ENCODE results near the gene ACTR3C. TPM values are rescaled to one million over a fixed set of nuclear protein-coding genes. Genes with fewer than 3 reads are reported as not detected.
A peak's percentile ranks its signal among the peaks of the same experiment; 100 is the strongest.

ACTR3C gene
- polyA plus RNA-seq (ENCODE audit: low read depth in 6 of 6), result 1 to 10 TPM in 5 of 6 donors, not detected in 1; 1.3 to 7.6 (median 6.2) TPM

GRCh38 chr7:150322833-150323681, at the start of gene ACTR3C, which contains the start of gene LRRC61:
ACTR3C (minus strand) TSS chr7:150323545; CDS start chr7:150295296, 28,249 bp downstream.
LRRC61 (plus strand) TSS chr7:150323355; CDS start chr7:150336862, 13,507 bp downstream.
- Mint-ChIP-seq H3K27ac (peak within 1 kb of the TSS; percentile 91 to 98 (median 96)), H3K9me3 (no peaks in the 10 kb centered on the region), H3K4me3 (peak within 1 kb of the TSS; percentile 91 to 97 (median 96)), H3K4me1 (peaks cover 36 to 47% (median 46%) of the 10 kb centered on the region in 3 donors), H3K36me3 (no peaks in the 10 kb centered on the region), H3K27me3 (no peaks in the 10 kb centered on the region)
- ATAC-seq (ENCODE audit: low read depth in 2 of 2) (peak; percentile 63 to 68), DNase-seq (peak; percentile 52)

GRCh38 chr7:150372271-150373048, 49.1 kb upstream of the ACTR3C start:
- no peaks in the 10 kb centered on the region for H3K36me3 Mint-ChIP-seq
- peak overlapping the region in 3 of 6 donors; percentile 82 to 93 (median 92) for H3K27ac Mint-ChIP-seq
- H3K27me3 Mint-ChIP-seq, result no peaks in the 10 kb centered on the region
- peak overlapping the region in 1 of 8 donors; percentile 65 for H3K4me3 Mint-ChIP-seq
- DNase-seq, result no peak
- H3K4me1 Mint-ChIP-seq, result peaks cover 41 to 62% (median 59%) of the 10 kb centered on the region in 3 donors
- no peak for ATAC-seq (ENCODE audit: low read depth in 2 of 2)
- H3K9me3 Mint-ChIP-seq, result no peaks in the 10 kb centered on the region

GRCh38 chr7:150371996-150372270, 48.6 kb upstream of the ACTR3C start:
- H3K27ac Mint-ChIP-seq, result no peak overlapping the region
- peaks cover 36 to 63% (median 58%) of the 10 kb centered on the region in 3 donors for H3K4me1 Mint-ChIP-seq
- ATAC-seq (ENCODE audit: low read depth in 2 of 2) (no peak), DNase-seq (no peak)
- H3K36me3 Mint-ChIP-seq, result no peaks in the 10 kb centered on the region
- H3K9me3 Mint-ChIP-seq, result no peaks in the 10 kb centered on the region
- no peaks in the 10 kb centered on the region for H3K27me3 Mint-ChIP-seq
- H3K4me3 Mint-ChIP-seq, result no peak overlapping the region

GRCh38 chr7:150371131-150371995, 48.0 kb upstream of the ACTR3C start:
- H3K9me3 Mint-ChIP-seq, result no peaks in the 10 kb centered on the region
- peak overlapping the region in 3 of 6 donors; percentile 24 to 100 (median 69) for H3K27ac Mint-ChIP-seq
- peaks cover 31 to 62% (median 55%) of the 10 kb centered on the region in 3 donors for H3K4me1 Mint-ChIP-seq
- no peaks in the 10 kb centered on the region for H3K36me3 Mint-ChIP-seq
- H3K4me3 Mint-ChIP-seq, result peak overlapping the region in 1 of 8 donors; percentile 99
- ATAC-seq (ENCODE audit: low read depth in 2 of 2), result no peak
- H3K27me3 Mint-ChIP-seq, result no peaks in the 10 kb centered on the region
- DNase-seq, result no peak

- ATAC-seq (ENCODE audit: low read depth in 2 of 2) (no peak), DNase-seq (no peak)
- Mint-ChIP-seq H3K36me3 (no peaks in the 10 kb centered on the region), H3K4me3 (peak overlapping the region; percentile 12 to 99 (median 92)), H3K9me3 (no peaks in the 10 kb centered on the region), H3K4me1 (peaks cover 31 to 62% (median 55%) of the 10 kb centered on the region in 3 donors), H3K27ac (peak overlapping the region; percentile 49 to 100 (median 88)), H3K27me3 (no peaks in the 10 kb centered on the region)
Observed at GRCh38 chr7:150370612-150371071, 47.3 kb upstream of the ACTR3C start.

- no peaks in the 10 kb centered on the region for H3K36me3 Mint-ChIP-seq
- H3K27ac Mint-ChIP-seq, result peak overlapping the region; percentile 97 to 100 (median 99)
- DNase-seq (no peak), ATAC-seq (ENCODE audit: low read depth in 2 of 2) (no peak)
- H3K4me3 Mint-ChIP-seq, result peak overlapping the region; percentile 91 to 99 (median 96)
- H3K27me3 Mint-ChIP-seq, result no peaks in the 10 kb centered on the region
- peaks cover 32 to 69% (median 62%) of the 10 kb centered on the region in 3 donors for H3K4me1 Mint-ChIP-seq
- no peaks in the 10 kb centered on the region for H3K9me3 Mint-ChIP-seq
Observed at GRCh38 chr7:150369748-150370501, 46.6 kb upstream of the ACTR3C start.

- Mint-ChIP-seq H3K4me3 (peak overlapping the region; percentile 91 to 99 (median 96)), H3K4me1 (peaks cover 31 to 69% (median 59%) of the 10 kb centered on the region in 3 donors), H3K27ac (peak overlapping the region; percentile 97 to 100 (median 100)), H3K36me3 (no peaks in the 10 kb centered on the region), H3K9me3 (no peaks in the 10 kb centered on the region), H3K27me3 (no peaks in the 10 kb centered on the region)
- DNase-seq, result peak; percentile 70
- ATAC-seq (ENCODE audit: low read depth in 2 of 2), result peak; percentile 42 to 44
Observed at GRCh38 chr7:150368884-150369747, 45.8 kb upstream of the ACTR3C start.

GRCh38 chr7:150368096-150368883, 44.9 kb upstream of the ACTR3C start, which contains the start of gene REPIN1:
REPIN1 (plus strand) TSS chr7:150368822; CDS start chr7:150369712, 890 bp downstream.
- DNase-seq, result peak; percentile 85
- H3K36me3 Mint-ChIP-seq, result no peaks in the 10 kb centered on the region
- no peaks in the 10 kb centered on the region for H3K9me3 Mint-ChIP-seq
- no peaks in the 10 kb centered on the region for H3K27me3 Mint-ChIP-seq
- peak within 1 kb of the TSS; percentile 91 to 99 (median 96) for H3K4me3 Mint-ChIP-seq
- H3K4me1 Mint-ChIP-seq, result peaks cover 30 to 71% (median 59%) of the 10 kb centered on the region in 3 donors
- ATAC-seq (ENCODE audit: low read depth in 2 of 2), result peak; percentile 32 to 49
- peak within 1 kb of the TSS; percentile 98 to 100 (median 100) for H3K27ac Mint-ChIP-seq

GRCh38 chr7:150367677-150368095, 44.3 kb upstream of the ACTR3C start:
- H3K4me1 Mint-ChIP-seq, result peaks cover 32 to 72% (median 64%) of the 10 kb centered on the region in 3 donors
- H3K27me3 Mint-ChIP-seq, result no peaks in the 10 kb centered on the region
- peak overlapping the region; percentile 98 to 100 (median 100) for H3K27ac Mint-ChIP-seq
- DNase-seq, result no peak
- no peaks in the 10 kb centered on the region for H3K36me3 Mint-ChIP-seq
- no peaks in the 10 kb centered on the region for H3K9me3 Mint-ChIP-seq
- ATAC-seq (ENCODE audit: low read depth in 2 of 2), result no peak
- peak overlapping the region; percentile 85 to 99 (median 92) for H3K4me3 Mint-ChIP-seq

GRCh38 chr7:150365673-150366398, 42.5 kb upstream of the ACTR3C start:
- Mint-ChIP-seq H3K27me3 (no peaks in the 10 kb centered on the region), H3K9me3 (no peaks in the 10 kb centered on the region), H3K4me3 (peak overlapping the region; percentile 62 to 90 (median 82)), H3K36me3 (no peaks in the 10 kb centered on the region), H3K4me1 (peaks cover 43 to 85% (median 78%) of the 10 kb centered on the region in 3 donors), H3K27ac (peak overlapping the region; percentile 100)
- ATAC-seq (ENCODE audit: low read depth in 2 of 2) (peak; percentile 53 to 57), DNase-seq (peak; percentile 82)

All from naive B cell (primary cell).